ENCODE results near the gene TRIM41.

DNA sequence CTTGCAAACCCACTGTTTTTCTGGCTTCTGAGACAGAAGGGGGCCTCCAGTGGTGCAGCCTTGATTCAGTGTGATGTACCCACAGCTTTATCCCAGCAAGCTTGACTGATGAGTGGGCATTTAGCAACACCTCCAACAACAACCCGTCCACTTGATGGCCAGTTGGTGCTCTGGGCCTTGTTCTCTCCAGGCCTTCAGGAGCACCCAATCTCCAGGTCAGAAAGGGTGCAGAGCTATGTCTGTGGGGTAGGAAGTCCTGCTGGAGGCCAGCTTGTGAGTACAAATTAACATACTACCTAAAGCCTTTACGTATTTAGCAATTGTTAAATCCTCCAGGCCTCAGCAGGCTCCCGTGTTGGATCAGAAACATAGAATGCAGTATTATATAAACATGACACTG, 48.0 kb downstream of the TRIM41 start:
- TF ChIP-seq, protein P1, sequence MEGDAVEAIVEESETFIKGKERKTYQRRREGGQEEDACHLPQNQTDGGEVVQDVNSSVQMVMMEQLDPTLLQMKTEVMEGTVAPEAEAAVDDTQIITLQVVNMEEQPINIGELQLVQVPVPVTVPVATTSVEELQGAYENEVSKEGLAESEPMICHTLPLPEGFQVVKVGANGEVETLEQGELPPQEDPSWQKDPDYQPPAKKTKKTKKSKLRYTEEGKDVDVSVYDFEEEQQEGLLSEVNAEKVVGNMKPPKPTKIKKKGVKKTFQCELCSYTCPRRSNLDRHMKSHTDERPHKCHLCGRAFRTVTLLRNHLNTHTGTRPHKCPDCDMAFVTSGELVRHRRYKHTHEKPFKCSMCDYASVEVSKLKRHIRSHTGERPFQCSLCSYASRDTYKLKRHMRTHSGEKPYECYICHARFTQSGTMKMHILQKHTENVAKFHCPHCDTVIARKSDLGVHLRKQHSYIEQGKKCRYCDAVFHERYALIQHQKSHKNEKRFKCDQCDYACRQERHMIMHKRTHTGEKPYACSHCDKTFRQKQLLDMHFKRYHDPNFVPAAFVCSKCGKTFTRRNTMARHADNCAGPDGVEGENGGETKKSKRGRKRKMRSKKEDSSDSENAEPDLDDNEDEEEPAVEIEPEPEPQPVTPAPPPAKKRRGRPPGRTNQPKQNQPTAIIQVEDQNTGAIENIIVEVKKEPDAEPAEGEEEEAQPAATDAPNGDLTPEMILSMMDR (IDR thresholded peaks at IDR 0.05): no peak
- TF ChIP-seq ZFX (IDR thresholded peaks at IDR 0.05; ENCODE audit: borderline replicate concordance): no peak
